ENCODE results near the gene RYR2.
"Not testable (repeated sequence)": the region's sequence is repeated elsewhere in the genome, so short reads cannot be mapped to it uniquely, and the experiment has no call there.

The RYR2 gene

DNA sequence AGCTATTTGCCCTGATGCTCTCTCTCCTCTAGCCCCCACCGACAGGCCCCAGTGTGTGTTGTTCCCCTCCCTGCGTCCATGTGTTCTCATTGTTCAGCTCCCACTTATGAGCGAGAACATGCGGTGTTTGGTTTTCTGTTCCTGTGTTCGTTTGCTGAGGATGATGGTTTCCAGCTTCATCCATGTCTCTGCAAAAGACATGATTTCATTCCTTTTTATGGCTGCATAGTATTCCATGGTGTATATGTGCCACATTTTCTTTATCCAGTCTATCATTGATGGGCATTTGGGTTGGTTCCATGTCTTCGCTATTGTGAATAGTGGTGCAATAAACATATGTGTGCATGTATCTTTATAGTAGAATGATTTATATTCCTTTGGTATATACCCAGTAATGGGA is 110.0 kb downstream of the RYR2 start:
- not testable (repeated sequence) for DNase-seq

DNA sequence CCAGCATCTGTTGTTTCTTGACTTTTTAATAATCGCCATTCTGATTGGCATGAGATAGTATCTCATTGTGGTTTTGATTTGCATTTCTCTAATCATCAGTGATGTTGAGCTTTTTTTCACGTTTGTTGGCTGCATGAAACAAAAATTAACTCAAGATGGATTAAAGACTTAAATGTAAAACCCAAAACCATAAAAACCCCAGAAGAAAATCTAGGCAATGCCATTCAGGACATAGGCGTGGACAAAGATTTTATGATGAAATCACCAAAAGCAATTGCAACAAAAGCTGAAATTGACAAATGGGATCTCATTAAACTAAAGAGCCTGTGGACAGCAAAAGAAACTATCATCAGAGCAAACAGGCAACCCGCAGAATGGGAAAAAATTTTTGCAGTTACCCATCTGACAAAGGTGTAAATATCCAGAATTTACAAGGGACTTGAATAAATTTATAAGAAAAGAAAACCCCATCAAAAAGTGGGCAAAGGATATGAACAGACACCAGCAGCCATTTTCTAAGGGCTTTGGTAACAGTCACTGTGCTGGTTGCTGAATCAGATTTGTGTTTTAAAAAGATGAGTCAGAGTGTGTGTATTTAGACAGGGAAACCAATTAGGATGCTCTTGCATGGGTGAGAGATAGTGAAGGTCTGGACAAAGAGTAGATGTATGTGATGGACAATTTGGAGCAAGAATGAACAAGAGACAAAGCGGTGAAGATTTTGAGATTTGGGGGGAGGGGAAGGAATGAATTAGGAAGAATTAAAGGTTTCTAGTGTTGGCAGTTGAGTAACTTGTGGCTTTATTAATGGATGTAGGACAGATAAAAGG is 110.7 kb downstream of the RYR2 start:
- DNase-seq: no peak

GRCh38 chr1:237154157-237154556 is 112.2 kb downstream of the RYR2 start:
- DNase-seq: no peak

DNA sequence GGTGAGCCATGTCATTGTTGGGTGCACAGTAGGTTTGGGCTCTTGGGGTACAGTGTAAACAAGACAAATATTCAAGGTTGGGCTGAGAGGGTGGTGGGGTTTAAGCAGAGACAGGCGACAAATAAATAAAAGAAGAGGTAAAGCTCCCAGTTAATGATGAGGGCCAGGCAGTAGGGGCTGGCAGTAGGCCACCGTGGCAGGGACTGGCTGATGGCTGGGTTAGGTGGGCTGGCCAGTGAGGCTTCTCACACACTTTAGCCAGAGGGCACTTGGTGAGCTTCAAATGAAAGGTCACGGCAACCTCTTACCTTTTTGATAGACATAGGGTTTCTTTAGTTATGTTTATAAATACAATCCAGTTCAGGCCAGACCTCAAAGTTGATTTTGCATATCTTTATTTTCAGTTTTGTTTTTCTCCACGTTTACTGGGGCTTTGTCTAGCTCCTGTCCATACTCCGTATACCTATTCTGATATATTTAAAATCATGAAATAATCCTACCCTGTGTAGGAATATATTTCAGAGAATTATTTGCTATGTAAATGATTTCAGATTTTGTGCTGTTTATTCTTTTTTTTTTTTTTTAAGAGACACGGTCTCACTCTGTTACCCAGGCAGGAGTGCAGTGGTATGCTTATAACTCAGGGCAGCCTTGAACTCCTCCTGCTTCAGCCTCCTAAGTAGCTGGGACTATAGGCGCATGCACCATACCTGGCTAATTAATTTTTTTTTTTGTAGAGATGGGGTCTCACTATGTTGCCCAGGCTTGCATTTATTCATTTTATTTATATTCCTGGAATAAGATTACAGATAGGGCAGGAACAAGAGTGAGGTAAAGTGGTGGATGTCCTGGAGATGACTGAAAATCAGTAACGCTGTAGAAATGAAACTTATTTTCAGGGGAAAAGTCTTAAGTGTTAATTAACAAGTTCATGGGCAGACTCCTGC is 122.7 kb downstream of the RYR2 start:
- DNase-seq: no peak

GRCh38 chr1:237166086-237166485 is 124.1 kb downstream of the RYR2 start:
- no peak for DNase-seq

- no peak for DNase-seq
Measured at GRCh38 chr1:237166593-237167101, 124.7 kb downstream of the RYR2 start.

DNA sequence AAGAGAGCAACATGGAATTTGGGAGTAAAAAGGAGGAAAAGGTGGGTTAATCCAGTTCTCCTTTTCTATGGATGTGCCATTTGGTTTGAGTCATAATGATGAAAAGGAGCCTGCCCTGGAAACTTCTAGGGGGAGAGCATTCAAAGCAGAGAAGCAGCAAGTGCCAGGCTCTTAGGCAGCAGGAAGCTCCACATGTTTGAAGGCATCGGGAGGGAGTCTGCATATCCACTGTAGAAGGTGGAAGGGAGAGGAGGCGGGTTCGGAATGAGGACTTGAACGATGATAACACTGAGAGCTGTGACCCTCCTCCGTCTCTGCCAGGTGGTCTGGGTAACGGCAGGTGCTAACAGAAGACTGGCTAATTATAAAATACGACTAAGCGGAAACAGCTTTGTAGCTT is 128.2 kb downstream of the RYR2 start:
- no peak for DNase-seq

DNA sequence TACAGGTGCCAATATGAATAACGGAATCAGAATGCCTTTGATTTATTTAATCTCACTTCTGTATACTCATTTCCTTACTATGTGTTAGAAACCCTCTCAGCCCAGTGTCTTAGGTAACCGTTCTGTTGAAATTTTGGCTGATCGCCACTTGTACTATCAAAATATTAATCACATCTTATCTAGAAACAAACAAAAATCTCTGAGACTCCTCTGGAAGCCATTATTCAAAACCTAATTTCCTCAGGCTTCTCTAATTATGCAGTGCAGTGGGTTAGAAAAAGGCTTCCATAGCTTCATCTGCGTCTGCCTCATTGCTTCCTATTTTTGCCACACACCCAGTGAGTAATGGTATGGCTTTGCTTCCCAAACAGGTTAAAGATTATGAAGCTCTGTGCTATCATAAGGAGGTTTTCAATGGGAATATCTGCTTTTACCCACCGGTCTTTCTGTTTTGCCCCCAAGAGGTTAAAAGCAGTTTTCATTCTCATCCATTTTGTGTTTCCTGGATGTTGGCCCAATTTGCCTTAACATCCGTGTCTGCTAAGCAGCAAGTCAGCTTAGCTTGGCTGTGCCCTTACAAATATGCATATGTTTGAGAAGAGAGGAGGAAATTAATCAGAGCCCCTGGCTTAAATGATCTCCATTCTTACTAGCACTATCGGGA is 129.6 kb downstream of the RYR2 start:
- DNase-seq: no peak

GRCh38 chr1:237172118-237172485 is 130.1 kb downstream of the RYR2 start:
- DNase-seq: no peak

- no peak for DNase-seq
Measured at GRCh38 chr1:237179503-237179902, 137.5 kb downstream of the RYR2 start.

- DNase-seq: no peak
Measured at GRCh38 chr1:237180256-237180655, 138.3 kb downstream of the RYR2 start.

DNA sequence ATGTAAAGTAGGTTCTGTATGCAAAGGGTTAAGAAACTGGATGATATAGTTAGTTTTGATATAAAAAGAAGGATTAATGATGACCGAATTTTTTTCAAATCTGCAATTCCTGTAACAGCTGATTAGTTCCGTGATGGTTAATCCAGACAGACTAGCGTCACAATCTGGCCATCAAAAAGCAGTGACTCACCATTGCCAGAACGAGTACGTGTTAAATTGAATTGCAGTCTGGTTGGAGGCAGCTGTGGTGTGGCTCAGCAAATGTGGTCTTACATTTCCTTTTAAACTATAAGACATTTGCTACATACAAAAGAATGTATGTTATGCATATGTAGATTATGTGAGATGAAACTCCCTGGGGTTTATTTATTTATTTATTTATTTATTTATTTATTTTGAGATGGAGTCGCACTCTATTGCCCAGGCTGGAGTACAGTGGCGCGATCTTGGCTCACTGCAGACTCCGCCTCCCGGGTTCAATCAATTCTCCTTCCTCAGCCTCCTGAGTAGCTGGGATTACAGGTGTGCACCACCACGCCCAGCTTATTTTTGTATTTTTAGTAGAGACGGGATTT is 139.8 kb downstream of the RYR2 start:
- no peak for DNase-seq

GRCh38 chr1:237183963-237184540 is 142.1 kb downstream of the RYR2 start:
- DNase-seq: no peak

- DNase-seq: no peak
Measured at GRCh38 chr1:237186675-237187074, 144.7 kb downstream of the RYR2 start.

GRCh38 chr1:237187842-237188241 is 145.9 kb downstream of the RYR2 start:
- DNase-seq: no peak

- DNase-seq: no peak
Measured at GRCh38 chr1:237191403-237191802, 149.4 kb downstream of the RYR2 start.

- DNase-seq: no peak
Measured at GRCh38 chr1:237197470-237198425, 155.8 kb downstream of the RYR2 start.

GRCh38 chr1:237199026-237199425 is 157.0 kb downstream of the RYR2 start:
- no peak for DNase-seq

GRCh38 chr1:237201155-237201554 is 159.2 kb downstream of the RYR2 start:
- no peak for DNase-seq

DNA sequence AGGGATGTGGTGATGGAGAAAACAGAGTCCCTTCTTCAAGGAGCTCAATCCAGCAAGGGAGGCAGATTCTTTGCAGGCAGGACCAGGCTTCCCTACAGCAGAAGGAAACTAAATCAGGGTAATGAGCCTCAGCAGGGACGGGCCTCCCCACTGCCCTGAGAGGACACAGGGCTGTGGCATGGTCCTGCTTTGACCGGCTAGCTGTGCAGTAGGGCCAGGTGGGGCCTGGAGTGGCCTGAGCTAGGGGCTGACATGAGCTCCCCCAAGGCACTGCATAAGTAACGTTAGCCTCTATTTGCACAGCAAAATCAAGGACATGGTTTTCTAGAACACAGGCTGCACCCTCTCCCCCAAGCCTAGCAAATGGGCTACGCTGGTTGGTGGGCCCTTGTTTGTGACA is 162.9 kb downstream of the RYR2 start:
- DNase-seq: no peak

DNA sequence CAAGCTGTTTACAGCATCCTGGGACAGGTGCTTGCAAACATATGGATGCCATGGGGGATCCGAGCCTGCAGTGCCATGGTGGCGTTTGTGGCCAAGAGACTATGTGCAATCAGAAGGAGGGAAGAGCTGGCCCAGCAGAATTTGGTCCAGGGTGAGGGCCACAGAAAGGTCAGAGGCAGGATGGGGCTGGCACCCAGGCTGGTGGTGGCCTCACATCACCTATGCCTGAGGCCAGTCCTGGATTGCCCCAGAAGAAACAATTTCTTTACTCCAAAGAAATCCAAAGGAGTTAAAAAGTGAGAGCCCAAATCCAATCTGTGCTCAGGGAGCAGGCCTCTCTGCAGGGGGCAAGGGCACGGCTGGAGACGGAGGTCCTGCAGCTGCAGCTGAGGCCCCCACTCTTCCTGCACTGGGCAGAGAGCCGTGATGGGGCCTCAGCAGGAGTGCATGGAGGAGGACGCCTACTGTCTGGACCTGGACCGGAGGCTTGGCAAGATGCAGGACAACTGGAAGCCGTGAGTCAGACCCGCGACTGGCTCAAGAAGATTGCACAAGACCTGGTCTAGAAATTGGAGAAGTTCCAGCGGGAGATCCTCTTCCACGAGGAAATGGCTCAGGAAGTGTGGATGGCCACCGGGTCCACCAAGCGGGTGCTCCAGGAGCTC is 163.5 kb downstream of the RYR2 start:
- DNase-seq: no peak
